COLO829 (cell line): ENCODE data around the gene MOB3B.
"Not testable (repeated sequence)": the region's sequence is repeated elsewhere in the genome, so short reads cannot be mapped to it uniquely, and the experiment has no call there.

Source experiments
- DNase-seq: peaks from one replicate; pipeline ENCODE4 v3.0.0; 2012; ENCODE audit warnings: low spot score

The MOB3B gene

DNA sequence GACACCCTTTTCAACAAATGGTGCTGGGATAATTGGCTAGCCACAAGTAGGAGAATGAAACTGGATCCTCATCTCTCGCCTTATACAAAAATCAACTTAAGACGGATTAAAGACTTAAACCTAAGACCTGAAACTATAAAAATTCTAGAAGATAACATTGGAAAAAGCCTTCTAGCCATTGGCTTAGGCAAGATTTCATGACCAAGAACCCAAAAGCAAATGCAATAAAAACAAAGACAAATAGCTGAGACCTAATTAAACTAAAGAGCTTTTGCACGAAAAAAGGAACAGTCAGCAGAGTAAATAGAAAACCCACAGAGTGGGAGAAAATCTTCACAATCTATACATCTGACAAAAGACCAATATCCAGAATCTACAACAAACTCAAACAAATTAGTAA is 110.1 kb downstream of the MOB3B start:
- not testable (repeated sequence) for DNase-seq

DNA sequence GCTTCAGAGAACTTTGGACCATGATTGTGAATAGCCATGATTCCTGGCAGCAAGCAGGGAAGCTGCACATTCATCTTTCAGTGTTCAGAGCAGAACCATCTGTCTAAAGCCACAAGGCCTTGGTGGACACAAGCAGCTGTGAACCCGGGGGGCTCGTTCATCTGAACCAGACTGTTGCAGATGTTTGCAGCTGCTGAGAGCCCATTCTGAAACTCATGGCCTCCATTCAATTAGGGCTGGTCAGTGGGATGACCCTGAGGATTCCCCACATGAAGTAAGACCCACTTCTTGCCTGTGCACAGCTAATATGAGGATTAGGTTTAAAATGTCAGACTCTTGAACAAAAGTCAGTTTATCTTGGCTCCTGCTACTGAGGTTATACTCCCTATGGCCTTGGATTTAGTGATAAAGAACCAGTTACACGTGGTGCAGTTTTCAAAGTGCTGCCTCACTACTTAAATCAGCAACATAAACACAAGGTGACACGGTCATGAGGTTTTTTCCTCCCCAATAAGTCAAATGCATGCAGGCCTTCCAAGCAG is 115.3 kb downstream of the MOB3B start:
- no peak for DNase-seq

DNA sequence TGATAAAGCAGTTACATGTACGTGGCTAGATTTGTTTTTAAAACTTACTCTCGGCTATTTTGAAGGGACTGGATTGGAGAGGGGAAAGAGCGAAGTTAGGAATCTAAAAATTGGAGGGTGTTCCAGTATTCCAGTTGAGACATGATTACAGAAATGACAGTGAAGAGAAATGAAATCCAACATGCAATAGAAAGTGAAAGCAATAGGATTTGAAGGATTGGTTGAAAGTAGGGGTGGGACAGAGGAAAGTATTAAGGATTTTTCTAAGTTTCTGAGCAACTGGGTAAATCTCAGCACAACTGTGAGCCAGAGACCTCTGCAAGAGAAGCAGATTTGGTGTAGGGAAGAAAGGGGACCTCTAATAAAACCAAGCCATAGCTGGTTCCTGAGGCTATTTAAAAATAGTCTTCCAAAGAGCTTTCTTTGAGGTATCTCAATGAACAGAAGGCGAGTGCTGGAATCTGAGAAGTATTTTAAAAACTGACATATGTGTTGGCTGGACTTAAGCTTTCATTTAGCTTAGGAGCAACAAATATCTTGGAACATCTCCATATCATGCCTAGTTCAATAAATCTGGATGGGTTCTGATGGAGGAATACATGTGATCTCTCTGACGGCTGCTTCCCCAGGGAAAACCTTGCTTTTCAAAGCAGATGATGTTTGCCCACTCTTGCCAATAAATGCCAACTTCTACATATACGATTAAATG is 115.9 kb downstream of the MOB3B start:
- DNase-seq, result no peak

DNA sequence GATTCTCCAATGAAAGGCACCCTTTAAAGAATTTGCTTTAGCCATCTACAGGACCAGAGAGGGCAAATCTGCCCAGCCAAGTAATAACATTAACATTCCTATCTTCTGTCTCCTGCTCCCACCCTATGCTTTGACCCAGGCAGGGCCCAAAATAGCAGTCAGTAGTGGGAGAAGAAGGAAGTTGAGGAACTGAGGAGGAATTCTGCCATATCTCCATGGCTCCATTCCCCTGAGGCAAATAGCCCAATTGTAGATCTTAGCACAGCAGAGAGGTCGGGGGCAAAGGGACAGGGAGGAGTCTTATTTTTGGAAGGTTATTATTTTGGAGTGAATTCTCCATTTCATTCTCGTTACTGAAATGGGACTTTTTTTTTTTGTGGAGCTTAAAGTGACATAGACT is 116.7 kb downstream of the MOB3B start:
- no peak for DNase-seq

DNA sequence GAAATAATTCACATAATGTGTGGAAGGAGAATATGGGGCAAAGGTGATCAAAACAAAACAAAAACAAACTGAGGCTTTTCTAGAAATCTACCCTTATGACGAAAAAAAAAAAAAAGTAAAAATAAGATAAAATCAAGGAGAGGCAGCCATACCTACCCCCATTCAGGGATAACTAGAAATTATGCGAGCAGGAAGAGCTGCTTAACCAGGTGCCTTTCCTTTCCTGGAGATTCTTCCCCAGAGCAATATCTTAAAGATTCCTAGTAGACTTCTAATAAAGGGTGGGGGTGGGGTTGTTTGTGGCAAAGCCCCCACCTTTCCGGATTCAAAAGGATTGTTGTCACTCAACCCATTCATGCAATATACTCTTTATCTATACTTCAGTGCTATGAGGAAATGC is 117.5 kb downstream of the MOB3B start:
- no peak for DNase-seq

DNA sequence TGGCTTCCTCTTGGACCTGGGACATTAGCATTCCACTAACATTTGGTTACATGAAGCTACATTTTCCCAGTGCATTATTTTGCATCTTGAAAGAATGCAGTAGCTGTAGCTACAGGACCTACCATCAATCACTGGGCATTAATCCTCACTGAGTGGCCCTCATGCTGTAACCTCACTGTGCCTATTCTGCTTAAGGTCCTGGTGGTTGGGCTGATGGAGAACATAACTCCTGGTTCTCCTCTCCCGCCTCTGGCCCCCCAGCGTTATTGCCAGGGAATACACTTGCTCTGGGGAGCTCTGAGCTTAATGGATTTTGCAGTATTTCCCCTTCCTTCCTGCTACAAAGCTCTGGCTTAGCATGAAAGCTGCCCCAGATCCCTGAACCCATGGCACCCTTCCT is 121.1 kb downstream of the MOB3B start:
- no peak for DNase-seq

DNA sequence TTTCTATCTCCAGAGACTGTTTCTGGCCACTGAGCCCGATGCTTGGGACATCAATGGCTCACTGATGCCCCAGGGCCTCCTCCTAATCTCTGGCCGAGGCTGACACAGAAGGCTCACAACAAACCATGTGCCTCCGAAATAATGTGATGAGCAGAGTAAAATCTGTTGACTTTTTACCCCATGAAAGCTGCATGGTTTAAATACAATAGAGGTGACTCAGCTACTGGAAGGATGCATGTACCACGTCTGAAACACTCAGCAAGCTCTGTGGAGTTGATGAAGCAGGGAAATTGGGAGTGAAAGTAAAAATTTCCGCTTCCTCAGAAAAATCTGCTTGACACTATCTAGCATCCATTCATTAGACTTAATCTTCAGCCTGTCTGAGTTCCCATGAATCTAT is 121.6 kb downstream of the MOB3B start:
- DNase-seq, result peak; percentile 3

DNA sequence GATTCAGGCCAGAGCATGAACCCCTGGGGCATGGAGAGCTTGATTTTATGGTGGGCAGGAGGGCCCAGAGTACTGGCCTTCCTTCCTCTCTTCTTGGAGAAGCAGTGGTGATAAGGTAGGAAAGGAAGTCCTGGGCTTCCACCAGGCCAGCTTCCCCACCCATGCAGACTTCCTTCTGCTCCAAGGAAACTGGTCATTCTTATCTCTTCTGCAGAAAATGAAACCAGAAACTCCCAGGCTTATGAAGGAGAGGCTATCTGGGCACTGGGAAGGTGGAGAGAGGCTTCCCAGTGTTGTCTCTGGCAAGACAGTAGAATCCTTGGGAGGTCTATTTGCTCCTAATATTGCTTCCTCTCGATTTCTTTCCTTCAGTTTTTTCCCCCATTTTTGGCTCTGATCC is 122.1 kb downstream of the MOB3B start:
- no peak for DNase-seq

DNA sequence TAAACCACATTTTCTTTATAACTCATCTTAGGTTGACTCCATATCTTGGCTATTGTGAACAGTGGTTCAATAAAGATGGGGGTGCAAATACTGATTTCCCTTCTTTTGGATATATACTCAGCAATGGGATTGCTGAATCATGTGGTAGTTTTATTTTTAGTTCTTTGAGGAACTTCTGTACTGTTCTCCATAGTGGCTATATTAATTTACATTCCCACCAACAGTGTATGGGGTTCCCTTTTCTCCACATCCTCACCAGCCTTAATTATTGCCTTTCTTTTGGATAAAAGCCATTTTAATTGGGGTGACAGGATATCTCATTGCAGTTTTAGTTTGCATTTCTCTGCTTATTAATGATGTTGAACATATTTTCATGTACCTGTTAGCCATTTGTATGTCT is 125.0 kb downstream of the MOB3B start:
- no peak for DNase-seq

DNA sequence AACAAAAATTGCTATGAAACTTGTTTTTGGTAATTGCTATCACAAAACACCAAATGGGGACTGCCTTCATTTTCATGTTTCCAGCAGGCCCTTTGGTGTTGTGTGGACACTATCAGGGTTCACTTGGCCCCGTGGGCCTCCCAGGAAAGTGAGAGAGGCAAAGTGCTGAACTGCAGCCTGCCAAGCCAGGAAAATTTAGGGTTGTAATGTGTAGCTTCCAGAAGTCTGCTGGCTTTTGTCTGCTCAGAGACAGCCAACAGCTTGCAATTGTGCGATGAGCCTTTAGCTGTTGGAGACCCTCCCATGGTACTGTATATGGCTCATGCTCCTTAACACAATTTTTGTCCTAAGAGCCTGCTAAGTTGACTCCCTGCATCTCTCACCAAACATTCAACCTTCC is 127.0 kb downstream of the MOB3B start:
- no peak for DNase-seq

DNA sequence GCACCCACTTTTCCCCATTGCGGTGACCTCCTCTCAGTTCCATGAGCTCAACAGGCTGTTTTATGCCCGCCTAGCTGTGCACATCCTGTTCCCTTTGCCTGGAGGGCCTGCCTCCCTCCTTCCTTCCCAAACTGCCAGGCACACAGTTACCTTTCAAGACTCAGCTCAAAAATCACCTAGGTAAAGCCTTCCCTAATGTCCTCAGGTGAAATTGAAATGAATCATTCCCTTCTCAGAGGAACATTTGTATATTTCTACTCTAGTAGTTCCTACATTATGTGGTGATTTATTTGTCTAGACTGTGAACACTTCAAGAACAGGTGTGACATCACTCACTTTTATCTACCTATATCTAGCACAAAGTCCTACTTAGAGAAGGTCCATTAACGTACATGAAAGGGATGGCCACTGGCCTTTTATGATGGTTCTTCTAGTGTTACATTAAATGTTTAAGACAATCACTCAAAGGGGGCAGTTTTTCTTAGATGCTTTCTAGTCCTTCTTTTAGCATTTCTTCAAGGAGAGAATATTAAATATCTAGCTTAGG is 129.2 kb downstream of the MOB3B start:
- DNase-seq, result no peak

DNA sequence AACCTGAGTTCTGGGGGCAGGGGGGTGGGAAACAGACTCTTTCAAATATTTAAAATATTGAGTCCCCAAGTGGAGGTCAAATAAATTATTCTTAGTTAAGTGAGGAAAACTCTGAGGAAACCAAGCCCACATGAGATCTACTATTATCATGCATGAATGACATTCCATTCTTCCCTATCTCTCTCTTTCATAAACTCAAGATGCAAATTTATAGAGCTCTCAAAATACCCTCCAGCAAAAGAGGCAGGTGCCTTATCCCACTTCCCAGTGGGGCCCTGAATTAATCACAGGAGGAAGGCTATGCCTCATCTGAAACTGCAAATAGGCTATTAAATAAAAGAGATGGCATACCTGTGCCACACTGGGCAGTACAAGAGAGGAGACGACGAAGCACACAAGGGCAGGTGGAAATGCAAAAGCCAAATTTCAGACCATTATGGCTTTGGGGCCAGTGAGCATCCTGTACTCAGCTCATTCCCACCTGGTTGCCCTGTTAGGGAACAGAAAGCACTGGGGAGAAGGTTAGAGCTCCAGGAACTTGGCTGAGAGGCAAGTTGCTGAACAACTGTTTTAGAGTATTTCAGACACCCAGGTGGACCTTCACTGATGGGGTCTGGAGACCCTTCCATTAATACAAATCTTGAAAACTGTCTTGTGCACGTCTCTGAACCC is 130.5 kb downstream of the MOB3B start:
- DNase-seq, result no peak

DNA sequence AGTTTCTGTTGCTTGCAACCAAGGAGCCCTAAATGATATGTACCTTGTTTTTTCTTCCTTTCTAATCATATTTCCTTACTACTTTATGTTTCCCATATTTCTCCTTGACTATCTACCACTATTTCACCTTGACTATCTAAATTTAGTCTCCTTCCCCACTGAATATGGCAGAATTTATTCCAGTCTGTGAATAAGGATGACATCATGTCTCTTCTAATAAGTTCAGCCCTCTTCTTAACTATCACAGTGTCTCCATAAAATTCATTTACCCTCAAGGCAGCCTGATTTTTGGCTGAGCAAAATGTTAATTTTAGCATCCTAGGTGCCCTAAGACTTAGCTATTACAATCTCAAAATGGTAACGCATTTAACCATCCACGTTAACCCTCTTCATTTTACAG is 133.1 kb downstream of the MOB3B start:
- no peak for DNase-seq

DNA sequence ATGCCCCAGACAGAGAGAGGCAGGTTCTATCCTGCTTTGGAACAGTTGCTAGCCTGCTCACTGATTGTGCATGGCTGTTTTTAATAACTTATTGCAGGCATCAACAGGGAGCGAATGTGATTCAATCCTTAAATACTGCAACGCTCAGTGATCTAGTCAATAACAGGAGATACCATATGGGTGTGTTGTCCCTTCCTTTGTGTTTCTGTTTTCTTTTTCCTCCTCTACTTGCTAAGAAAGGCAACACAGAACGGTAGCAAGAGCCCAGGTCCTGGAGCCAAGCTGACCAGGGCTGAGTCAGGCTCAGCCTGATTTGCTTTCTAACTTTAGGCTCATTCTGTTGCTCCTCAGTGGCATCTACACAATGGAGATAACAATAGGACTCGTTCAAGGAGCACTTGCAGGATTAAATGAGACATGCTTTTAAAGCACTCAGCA is 134.1 kb downstream of the MOB3B start:
- no peak for DNase-seq

DNA sequence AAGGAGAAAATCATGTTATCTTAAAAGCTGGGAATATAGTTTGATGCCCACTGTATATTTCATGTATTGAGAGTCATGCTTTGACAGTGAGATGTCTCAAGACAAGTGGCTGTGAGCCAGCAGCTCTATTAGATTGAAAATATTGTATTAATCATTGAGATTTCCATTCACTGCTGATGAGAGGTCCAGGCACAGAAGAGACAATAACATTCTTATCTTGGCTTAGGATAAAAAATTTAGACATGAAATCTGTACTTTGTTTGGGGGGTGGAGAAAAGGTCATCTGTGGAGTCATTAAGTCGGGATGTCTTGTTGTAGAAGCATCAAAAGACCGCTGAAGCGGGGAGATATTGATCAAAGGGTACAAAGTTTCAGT is 134.8 kb downstream of the MOB3B start:
- DNase-seq, result no peak

DNA sequence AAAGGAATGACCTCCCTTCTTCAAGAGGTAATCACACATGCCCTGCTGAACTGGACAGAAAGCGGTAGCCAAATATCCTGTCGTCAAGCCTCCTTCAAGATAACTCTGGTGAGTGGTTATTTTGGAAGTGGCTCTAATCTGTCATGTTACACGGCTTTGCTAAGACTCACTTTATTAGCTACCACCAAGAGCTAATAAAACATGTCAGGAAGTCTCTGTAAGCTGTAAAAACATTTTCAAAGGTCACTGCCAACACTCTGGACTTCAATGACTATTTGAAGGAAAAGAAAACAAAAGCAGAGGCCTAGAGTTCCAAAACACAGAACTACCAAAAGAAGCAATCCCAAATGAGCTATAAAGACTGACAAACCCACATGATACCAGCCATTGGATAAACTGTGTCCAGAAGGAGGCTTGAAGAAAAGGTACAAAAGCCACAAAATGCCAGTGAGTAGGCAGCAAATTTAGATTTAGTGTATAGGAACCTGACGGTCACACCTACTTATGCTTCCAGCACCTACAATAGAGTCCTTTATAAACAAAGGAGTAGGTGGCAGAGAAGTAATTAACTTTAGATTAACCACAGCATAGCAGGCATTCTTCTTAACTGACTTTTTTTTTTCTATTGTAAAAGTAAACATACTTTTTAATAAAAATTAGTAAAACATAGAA is 135.3 kb downstream of the MOB3B start:
- no peak for DNase-seq

DNA sequence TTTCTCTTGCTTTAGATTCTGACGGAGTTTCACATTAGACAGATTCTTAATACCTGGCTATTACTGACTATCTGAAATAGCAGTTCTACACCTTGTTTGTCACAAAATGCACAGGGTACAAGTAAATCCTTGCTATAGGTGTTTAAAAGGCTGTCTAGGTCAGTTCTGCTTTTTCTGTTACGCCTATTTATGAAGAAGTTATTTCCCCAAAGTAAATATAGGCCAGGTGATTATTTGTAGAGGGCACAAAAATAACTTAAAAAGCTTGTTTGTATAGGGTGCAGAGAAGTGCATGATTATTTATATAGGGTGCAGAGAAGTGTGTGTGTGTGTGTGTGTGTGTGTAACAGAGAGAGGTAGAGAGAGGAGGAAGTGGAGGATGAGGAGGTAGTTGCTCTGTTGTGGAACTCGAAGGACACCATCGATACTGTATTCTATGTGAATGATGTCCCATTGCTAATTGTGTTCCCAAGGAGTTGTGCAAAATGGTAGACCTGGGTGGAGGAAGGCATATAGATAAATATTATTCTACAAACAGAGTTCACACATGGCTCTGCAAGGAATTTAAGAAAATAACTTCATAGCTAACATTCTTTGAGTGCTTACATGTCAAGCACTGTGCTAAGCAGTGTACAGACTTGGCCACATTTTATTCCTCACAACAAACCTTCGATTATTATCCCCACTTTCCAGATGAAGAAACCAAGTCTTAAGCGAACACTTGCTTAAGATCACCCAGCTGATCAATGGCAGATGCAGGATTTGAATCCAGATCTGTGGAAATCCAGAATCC is 136.4 kb downstream of the MOB3B start:
- DNase-seq, result no peak

DNA sequence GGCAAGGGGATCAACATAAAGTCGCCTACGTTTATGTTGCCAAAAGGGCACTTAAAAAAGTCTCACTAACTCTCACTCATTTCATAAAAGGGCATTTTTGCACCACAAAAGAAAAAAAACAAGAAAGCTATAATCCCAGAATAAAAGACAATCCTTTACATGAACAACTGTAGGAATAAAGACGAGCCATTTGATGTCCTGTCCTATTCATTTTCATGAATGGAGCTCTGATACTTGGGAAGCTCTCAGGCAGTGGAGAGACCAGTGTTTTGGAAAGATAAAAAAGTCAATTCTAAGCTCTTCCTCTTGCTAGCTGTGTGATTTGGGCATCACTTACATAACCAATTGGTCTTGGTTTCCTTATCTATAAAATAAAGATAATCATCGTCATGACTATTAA is 137.2 kb downstream of the MOB3B start:
- DNase-seq, result no peak

DNA sequence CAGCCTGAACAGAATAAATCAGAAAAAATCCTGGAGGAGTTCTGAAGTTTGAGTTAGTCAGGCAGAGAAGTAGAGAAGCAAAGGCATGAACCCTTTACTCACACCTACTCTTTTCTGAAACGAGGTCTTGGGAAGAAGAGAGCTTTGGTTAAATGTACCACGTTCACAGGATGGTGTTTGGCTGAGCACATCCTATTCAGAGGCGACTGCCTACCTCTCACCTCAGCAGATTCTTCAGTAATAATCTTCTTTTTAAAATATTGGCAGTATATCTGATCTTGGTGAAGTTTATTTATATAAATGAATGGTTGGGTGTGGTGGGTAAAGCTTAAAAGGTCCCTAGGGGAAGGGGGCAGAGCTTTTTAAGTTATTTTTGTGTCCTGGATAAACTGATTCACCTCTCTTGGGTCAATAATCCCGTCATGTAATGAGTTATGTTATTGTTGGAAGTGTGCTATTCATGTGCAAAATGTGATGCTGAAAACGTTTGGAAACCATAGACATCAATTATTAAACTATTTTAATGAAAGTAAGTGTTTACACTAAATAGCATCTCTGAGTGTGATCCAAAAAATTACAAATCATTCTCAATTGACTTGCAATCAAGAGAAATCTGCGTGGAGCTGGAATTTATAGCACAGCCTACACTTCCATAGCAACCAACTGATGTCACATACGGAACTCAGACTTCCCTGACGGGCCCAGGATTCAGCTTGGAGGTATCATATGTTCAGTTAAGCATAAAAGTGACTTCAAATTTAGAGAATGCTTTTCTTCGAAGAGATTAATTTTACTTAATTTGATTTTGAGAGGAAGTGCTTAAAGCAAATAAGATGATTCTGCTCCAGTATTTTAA is 138.3 kb downstream of the MOB3B start:
- DNase-seq, result no peak

DNA sequence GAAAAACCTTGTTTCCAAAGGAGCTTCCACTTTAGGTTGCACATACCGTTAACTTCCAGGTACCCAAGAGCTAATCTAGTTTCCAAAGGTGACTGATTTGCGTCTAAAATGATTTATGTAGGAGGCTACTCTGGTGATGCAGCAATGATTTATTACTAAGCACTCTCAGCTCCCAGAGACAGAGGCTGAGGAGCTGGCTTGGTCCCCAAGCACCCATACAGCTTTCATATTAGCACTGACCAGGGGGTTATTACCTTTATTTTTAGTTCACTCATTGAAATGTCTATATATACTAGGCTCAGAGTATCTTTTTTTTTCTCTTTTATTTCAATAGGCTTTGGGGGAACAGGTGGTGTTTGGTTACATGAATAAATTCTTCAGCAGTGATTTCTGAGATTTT is 141.5 kb downstream of the MOB3B start:
- DNase-seq, result no peak

DNA sequence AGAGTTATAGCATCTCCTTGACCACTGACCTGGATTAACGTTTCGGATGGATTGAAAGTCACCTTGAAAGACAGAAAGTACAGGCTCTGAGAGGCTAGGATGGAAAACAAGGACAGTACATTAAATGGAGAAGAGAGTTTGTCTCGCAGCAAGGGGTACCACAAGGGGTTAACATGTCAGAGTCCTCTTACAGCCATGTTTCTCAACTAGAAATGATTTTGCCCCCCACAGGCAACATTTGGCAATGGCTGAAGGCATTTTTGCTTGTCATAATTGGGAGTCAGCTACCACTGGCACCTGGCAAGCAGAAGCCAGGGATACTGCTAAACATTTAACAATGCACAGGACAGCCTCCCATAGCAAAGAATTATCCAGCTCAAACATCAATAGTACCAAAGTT is 141.9 kb downstream of the MOB3B start:
- no peak for DNase-seq
